Mesendoderm (in vitro differentiated cells): Measurements from ENCODE around the gene PCGF5.
"Not testable (repeated sequence)": the region's sequence is repeated elsewhere in the genome, so short reads cannot be mapped to it uniquely, and the experiment has no call there.

Experiments used
- DNase-seq: peaks from one replicate; pipeline ENCODE4 v3.0.0; 2013
- H2AK5ac ChIP-seq: 2 replicates; pipeline ENCODE4 v1.6.1; 2013; ENCODE audit warnings: low read length, inconsistent platforms
- H2BK120ac ChIP-seq: 2 replicates; pipeline ENCODE4 v1.6.1; 2013; ENCODE audit warnings: low read depth, mild to moderate bottlenecking, low read length, moderate library complexity, mixed read lengths
- H2BK15ac ChIP-seq: replicated peaks from 2 replicates; pipeline ENCODE4 v1.6.1; 2013; ENCODE audit warnings: low read depth, mild to moderate bottlenecking, moderate library complexity
- H2BK5ac ChIP-seq: 2 replicates; pipeline ENCODE4 v1.6.1; 2013; ENCODE audit warnings: low read length, inconsistent platforms
- H3K18ac ChIP-seq: 2 replicates; pipeline ENCODE4 v1.6.1; 2013; ENCODE audit warnings: mild to moderate bottlenecking, low read length, mixed read lengths
- H3K23ac ChIP-seq: one replicate; pipeline ENCODE4 v1.6.1; 2013; ENCODE audit warnings: low read length
- H3K27ac ChIP-seq: 2 replicates; pipeline ENCODE4 v1.5.1; 2013; ENCODE audit warnings: low read depth, mild to moderate bottlenecking, inconsistent platforms, low read length, moderate library complexity
- H3K27me3 ChIP-seq: 2 replicates; pipeline ENCODE4 v1.6.1; 2013; ENCODE audit warnings: low read length, control low read depth, mild to moderate bottlenecking, inconsistent platforms; ENCODE audit not compliant: insufficient read depth, poor library complexity
- H3K36me3 ChIP-seq: 2 replicates; pipeline ENCODE4 v1.6.1; 2013; ENCODE audit warnings: low read length, inconsistent platforms; ENCODE audit not compliant: control insufficient read depth, insufficient read depth
- H3K4ac ChIP-seq: one replicate; pipeline ENCODE4 v1.6.1; 2013; ENCODE audit warnings: low read depth, mild to moderate bottlenecking, low read length, moderate library complexity
- H3K4me1 ChIP-seq: 2 replicates; pipeline ENCODE4 v1.6.1; 2013; ENCODE audit warnings: low read depth, low read length, inconsistent platforms; ENCODE audit not compliant: control insufficient read depth
- H3K4me2 ChIP-seq: 2 replicates; pipeline ENCODE4 v1.6.1; 2013; ENCODE audit warnings: low read length
- H3K4me3 ChIP-seq: 2 replicates; pipeline ENCODE4 v1.5.1; 2013; ENCODE audit warnings: mild to moderate bottlenecking, low read length
- H3K56ac ChIP-seq: one replicate; pipeline ENCODE4 v1.6.1; 2013; ENCODE audit warnings: low read length
- H3K79me1 ChIP-seq: 2 replicates; pipeline ENCODE4 v1.6.1; 2013; ENCODE audit warnings: low read length, inconsistent platforms
- H3K79me2 ChIP-seq: 2 replicates; pipeline ENCODE4 v1.6.1; 2013; ENCODE audit warnings: mild to moderate bottlenecking, low read length; ENCODE audit not compliant: control insufficient read depth, insufficient read depth
- H3K9ac ChIP-seq: 2 replicates; pipeline ENCODE4 v1.6.1; 2013; ENCODE audit warnings: low read length, inconsistent platforms
- H4K5ac ChIP-seq: one replicate; pipeline ENCODE4 v1.6.1; 2013; ENCODE audit warnings: low read length
- H4K8ac ChIP-seq: one replicate; pipeline ENCODE4 v1.6.1; 2013; ENCODE audit warnings: low read depth, mild to moderate bottlenecking, control low read depth, low read length, moderate library complexity
- WGBS: extraction: QIAGEN DNeasy Blood & Tissue Kit; methylation state at CpG from one replicate; pipeline ENCODE4 v1.1.7; 2013; ENCODE audit warnings: low lambda C conversion rate, missing lambda C conversion rate; ENCODE audit not compliant: insufficient coverage; ENCODE audit errors: extremely low coverage; 5-methylcytosine and 5-hydroxymethylcytosine counted together

Gene PCGF5

DNA sequence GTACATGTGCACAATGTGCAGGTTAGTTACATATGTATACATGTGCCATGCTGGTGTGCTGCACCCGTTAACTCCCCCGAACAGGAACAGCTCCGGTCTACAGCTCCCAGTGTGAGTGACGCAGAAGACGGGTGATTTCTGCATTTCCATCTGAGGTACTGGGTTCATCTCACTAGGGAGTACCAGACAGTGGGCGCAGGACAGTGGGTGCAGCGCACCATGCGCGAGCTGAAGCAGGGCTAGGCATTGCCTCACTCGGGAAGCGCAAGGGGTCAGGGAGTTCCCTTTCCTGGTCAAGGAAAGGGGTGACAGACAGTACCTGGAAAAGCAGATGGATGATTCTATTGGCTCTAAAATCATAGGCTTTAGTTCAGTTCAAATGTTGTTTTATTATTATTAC is 32.5 kb upstream of the PCGF5 start:
- H3K9ac ChIP-seq, H3K4me1 ChIP-seq, H3K4me2 ChIP-seq, H2AK5ac ChIP-seq, H2BK5ac ChIP-seq, H4K5ac ChIP-seq, H3K36me3 ChIP-seq, H4K8ac ChIP-seq, H3K56ac ChIP-seq, H3K27me3 ChIP-seq, H3K79me1 ChIP-seq, DNase-seq, H2BK15ac ChIP-seq, H3K4me3 ChIP-seq, H3K23ac ChIP-seq, H3K4ac ChIP-seq, H3K79me2 ChIP-seq, H3K18ac ChIP-seq, H3K27ac ChIP-seq, H2BK120ac ChIP-seq: not testable (repeated sequence)
- WGBS: no CpG with 5 or more reads among the region's 11 CpGs

DNA sequence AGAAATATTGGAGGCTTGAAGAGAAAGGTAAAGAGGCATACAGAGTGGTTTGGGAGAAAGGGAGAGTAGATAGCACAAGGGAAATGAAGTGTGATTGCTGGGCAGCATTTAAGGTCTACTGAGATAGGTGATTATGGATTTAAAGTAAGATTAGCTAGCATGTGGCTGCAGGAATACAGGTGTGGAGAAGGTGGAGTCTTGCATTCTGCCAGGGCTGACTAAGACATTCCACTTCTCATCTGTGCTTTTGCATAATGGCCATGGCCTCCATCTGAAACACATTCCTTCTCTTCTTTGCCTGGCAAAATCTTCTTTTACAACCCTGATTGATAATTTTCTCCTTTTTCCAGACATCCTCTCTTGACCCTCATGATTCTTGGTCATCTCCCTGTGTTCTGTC is 31.6 kb upstream of the PCGF5 start:
- Histone ChIP-seq H3K4me2 (no peak overlapping the region), H3K18ac (no peak overlapping the region), H3K79me2 (no peaks in the 10 kb centered on the region), H3K9ac (no peak overlapping the region), H2AK5ac (no peak overlapping the region), H3K4me3 (no peak overlapping the region), H3K79me1 (no peaks in the 10 kb centered on the region), H2BK5ac (no peak overlapping the region), H3K27ac (no peak overlapping the region), H3K4ac (no peak overlapping the region), H3K56ac (no peak overlapping the region), H4K8ac (no peak overlapping the region), H2BK120ac (no peak overlapping the region), H3K23ac (no peak overlapping the region), H3K27me3 (no peaks in the 10 kb centered on the region), H4K5ac (no peak overlapping the region), H3K36me3 (no peaks in the 10 kb centered on the region), H2BK15ac (no peak overlapping the region), H3K4me1 (no peaks in the 10 kb centered on the region)
- DNase-seq: peak; percentile 11

DNA sequence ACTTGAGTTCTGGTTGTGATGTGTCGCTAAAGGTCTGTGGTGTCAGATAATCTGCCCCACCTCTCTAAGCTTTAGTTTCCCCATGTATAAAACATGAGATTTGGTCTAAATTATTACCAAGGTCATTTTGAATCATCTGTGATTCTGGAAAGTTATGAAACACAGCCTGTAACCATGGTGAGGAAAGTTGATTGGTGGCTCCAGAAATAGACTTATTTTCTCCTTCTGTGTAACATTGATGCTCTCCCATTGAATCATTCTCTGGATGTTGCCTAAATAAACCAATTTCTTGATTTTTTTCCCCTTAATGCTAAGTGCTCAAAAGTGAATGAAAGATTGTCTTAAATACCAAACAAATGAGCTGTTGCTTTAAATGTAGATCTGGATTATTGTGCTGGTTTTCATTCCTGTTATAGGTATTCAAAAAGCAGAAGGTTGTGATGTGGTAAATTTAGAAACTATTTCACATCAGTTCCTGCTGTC is 30.0 kb upstream of the PCGF5 start:
- no peak overlapping the region for H3K9ac ChIP-seq
- no peaks in the 10 kb centered on the region for H3K79me1 ChIP-seq
- no peak overlapping the region for H3K4me2 ChIP-seq
- H2BK120ac ChIP-seq: no peak overlapping the region
- no peaks in the 10 kb centered on the region for H3K36me3 ChIP-seq
- H3K4me3 ChIP-seq: no peak overlapping the region
- H2AK5ac ChIP-seq: no peak overlapping the region
- no peak overlapping the region for H4K5ac ChIP-seq
- H2BK15ac ChIP-seq: no peak overlapping the region
- no peak overlapping the region for H3K4ac ChIP-seq
- no peak overlapping the region for H4K8ac ChIP-seq
- no peaks in the 10 kb centered on the region for H3K79me2 ChIP-seq
- no peak overlapping the region for H3K27ac ChIP-seq
- H3K18ac ChIP-seq: no peak overlapping the region
- no peaks in the 10 kb centered on the region for H3K4me1 ChIP-seq
- no peak overlapping the region for H3K56ac ChIP-seq
- no peak for DNase-seq
- no peak overlapping the region for H3K23ac ChIP-seq
- no CpG with 5 or more reads among the region's 1 CpG for WGBS
- H2BK5ac ChIP-seq: no peak overlapping the region
- no peaks in the 10 kb centered on the region for H3K27me3 ChIP-seq

DNA sequence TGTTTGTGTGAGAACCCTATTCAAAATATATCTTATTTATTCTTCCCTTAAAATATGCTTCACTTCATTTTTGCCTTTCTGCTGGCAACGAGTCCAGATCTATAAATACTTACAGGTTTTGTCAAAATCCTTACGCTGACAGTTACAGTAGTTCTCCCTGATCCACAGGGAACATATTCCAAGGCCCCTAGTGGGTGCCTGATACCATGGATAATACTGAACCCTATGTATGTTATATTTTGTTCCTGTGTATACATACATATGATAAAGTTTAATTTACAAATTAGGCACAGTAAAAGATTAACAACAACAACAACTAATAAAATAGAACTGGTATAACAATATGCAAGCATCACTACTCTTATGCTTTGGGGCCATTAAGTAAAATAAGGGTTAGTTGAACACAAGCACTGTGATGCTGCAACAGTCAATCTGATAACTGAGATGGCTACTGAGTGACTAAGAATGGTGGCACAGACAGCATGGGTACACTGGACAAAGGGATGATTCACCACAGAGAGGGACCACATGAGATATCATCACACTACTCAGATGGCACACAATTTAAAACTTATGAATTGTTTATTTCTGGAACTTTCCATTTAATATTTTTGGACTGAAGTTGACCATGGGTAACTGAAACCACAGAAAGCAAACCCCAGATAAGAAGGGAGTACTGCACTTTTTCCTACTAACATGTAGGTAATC is 29.4 kb upstream of the PCGF5 start:
- Histone ChIP-seq H3K4ac (no peak overlapping the region), H3K4me2 (no peak overlapping the region), H3K56ac (no peak overlapping the region), H3K9ac (no peak overlapping the region), H4K5ac (no peak overlapping the region), H2BK5ac (no peak overlapping the region), H4K8ac (no peak overlapping the region), H3K23ac (no peak overlapping the region), H3K4me3 (no peak overlapping the region), H3K27ac (no peak overlapping the region), H3K36me3 (no peaks in the 10 kb centered on the region), H2BK120ac (no peak overlapping the region), H3K27me3 (no peaks in the 10 kb centered on the region), H2AK5ac (no peak overlapping the region), H3K79me1 (no peaks in the 10 kb centered on the region), H3K79me2 (no peaks in the 10 kb centered on the region), H2BK15ac (no peak overlapping the region), H3K18ac (no peak overlapping the region), H3K4me1 (no peaks in the 10 kb centered on the region)
- no peak for DNase-seq
- no CpG with 5 or more reads among the region's 2 CpGs for WGBS

DNA sequence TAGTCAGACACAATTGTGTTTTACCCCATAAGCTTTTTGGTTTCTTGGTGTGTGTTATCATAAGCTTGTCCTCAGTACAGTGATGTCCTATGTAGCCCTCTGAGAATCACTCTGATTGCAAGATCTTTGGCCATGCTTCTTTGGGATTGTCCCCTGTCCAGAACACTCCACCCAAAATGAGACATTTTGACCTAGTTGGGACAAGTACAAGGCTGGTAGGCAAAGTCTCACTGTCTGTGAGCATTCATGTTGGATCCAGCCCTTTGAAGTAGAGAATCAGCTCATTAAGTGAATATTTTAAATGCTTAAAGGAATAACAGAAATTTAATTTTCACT is 28.9 kb upstream of the PCGF5 start:
- no peak overlapping the region for H3K23ac ChIP-seq
- no peak overlapping the region for H3K4ac ChIP-seq
- no peak overlapping the region for H3K27ac ChIP-seq
- no peak overlapping the region for H2AK5ac ChIP-seq
- no peaks in the 10 kb centered on the region for H3K36me3 ChIP-seq
- DNase-seq: no peak
- H3K79me2 ChIP-seq: no peaks in the 10 kb centered on the region
- no peak overlapping the region for H4K8ac ChIP-seq
- H4K5ac ChIP-seq: no peak overlapping the region
- H3K4me3 ChIP-seq: no peak overlapping the region
- no peak overlapping the region for H3K9ac ChIP-seq
- no peak overlapping the region for H2BK5ac ChIP-seq
- H2BK15ac ChIP-seq: no peak overlapping the region
- no peak overlapping the region for H2BK120ac ChIP-seq
- no peak overlapping the region for H3K56ac ChIP-seq
- no peaks in the 10 kb centered on the region for H3K79me1 ChIP-seq
- H3K27me3 ChIP-seq: no peaks in the 10 kb centered on the region
- no peak overlapping the region for H3K4me2 ChIP-seq
- no peak overlapping the region for H3K18ac ChIP-seq
- no peaks in the 10 kb centered on the region for H3K4me1 ChIP-seq

DNA sequence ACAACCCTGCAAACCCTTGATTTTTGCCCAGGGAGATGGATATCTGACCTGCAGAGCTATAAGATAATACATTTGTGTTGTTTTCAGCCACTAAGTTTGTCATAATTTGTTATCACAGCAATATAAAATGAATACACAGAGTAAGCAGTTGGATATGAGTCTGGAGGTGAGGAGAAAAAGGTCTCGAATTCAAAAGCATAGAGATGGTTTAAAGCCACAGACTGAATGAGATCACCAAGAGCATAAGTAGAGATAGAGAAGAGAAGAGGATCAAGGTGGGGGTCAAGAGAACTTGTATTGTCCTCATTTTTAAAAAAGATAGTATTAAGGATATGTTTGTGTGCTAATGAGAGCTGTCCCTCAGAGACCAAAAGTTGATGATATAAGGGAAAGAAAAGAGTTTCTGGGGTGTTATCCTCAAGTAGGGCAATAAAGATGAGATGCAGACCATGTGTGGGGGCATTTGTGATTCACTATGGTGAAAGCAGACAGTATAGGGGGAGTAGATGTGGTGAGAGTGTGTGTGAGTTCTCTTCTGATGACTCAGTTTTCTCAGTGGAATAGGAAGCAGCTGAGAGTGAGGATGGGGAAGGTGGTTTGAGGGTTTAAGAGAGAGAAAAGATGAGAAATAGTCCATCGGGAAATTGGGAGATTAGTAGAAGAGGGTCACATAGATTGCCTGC is 25.8 kb upstream of the PCGF5 start:
- no peak for DNase-seq
- no CpG with 5 or more reads among the region's 2 CpGs for WGBS
- Histone ChIP-seq H4K5ac (no peak overlapping the region), H2AK5ac (no peak overlapping the region), H3K79me2 (no peaks in the 10 kb centered on the region), H4K8ac (no peak overlapping the region), H3K79me1 (no peaks in the 10 kb centered on the region), H3K27me3 (no peaks in the 10 kb centered on the region), H2BK15ac (no peak overlapping the region), H3K9ac (no peak overlapping the region), H3K4me2 (no peak overlapping the region), H3K18ac (no peak overlapping the region), H3K4me3 (no peak overlapping the region), H2BK5ac (no peak overlapping the region), H3K36me3 (no peaks in the 10 kb centered on the region), H3K4me1 (no peaks in the 10 kb centered on the region), H2BK120ac (no peak overlapping the region), H3K23ac (no peak overlapping the region), H3K4ac (no peak overlapping the region), H3K56ac (no peak overlapping the region), H3K27ac (no peak overlapping the region)
